Astrocyte (in vitro differentiated cells and primary cell): Measurements from ENCODE around the gene DTNB. TPM values are rescaled to one million over a fixed set of nuclear protein-coding genes. Genes with fewer than 3 reads are reported as not detected.

Source experiments
- DNase-seq: peaks from one replicate; pipeline ENCODE4 v3.0.0-alpha.2; 2010; ENCODE audit warnings: low read depth
- FAIRE-seq: peaks from 2 replicates; lab custom pipeline; 2011; peaks lifted over from hg19 to GRCh38; lab: Jason Lieb, UNC
- H2AFZ ChIP-seq: 2 replicates; pipeline ENCODE4 v1.6.0; 2012; ENCODE audit warnings: low read depth, low read length, inconsistent platforms
- H3K27ac ChIP-seq: 2 replicates; pipeline ENCODE4 v1.5.1; 2011; ENCODE audit warnings: low read depth, low read length, inconsistent platforms
- H3K27me3 ChIP-seq: 2 replicates; pipeline ENCODE4 v1.6.0; 2011; ENCODE audit warnings: low read length, inconsistent platforms; ENCODE audit not compliant: insufficient read depth
- H3K36me3 ChIP-seq: 2 replicates; pipeline ENCODE4 v1.5.1; 2011; ENCODE audit warnings: low read length, inconsistent platforms; ENCODE audit not compliant: insufficient read depth
- H3K4me1 ChIP-seq: 2 replicates; pipeline ENCODE4 v1.5.1; 2011; ENCODE audit warnings: low read length, inconsistent platforms; ENCODE audit not compliant: insufficient read depth
- H3K4me2 ChIP-seq: 2 replicates; pipeline ENCODE4 v1.6.0; 2012; ENCODE audit warnings: low read length, inconsistent platforms
- H3K4me3 ChIP-seq: 2 replicates; pipeline ENCODE4 v1.5.1; 2011; ENCODE audit warnings: low read depth, mild to moderate bottlenecking, low read length, inconsistent platforms; ENCODE audit not compliant: insufficient read depth
- H3K79me2 ChIP-seq: 2 replicates; pipeline ENCODE4 v1.6.0; 2012; ENCODE audit warnings: mild to moderate bottlenecking, low read length, inconsistent platforms; ENCODE audit not compliant: insufficient read depth
- H3K9ac ChIP-seq: 2 replicates; pipeline ENCODE4 v1.6.0; 2012; ENCODE audit warnings: mild to moderate bottlenecking, low read length, inconsistent platforms
- H3K9me3 ChIP-seq: 2 replicates; pipeline ENCODE4 v1.5.1; 2012; ENCODE audit warnings: low read depth, mild to moderate bottlenecking, low read length, inconsistent platforms; ENCODE audit not compliant: insufficient read depth
- H4K20me1 ChIP-seq: 2 replicates; pipeline ENCODE4 v1.6.0; 2012; ENCODE audit warnings: low read length, inconsistent platforms; ENCODE audit not compliant: insufficient read depth
- H3K27ac Mint-ChIP-seq: one replicate; pipeline ENCODE4 v1.8.0; 2021; ENCODE audit warnings: mild to moderate bottlenecking, mixed read lengths; ENCODE audit not compliant: unreplicated experiment
- H3K27me3 Mint-ChIP-seq: one replicate; pipeline ENCODE4 v1.8.0; 2021; ENCODE audit warnings: low read depth, mixed read lengths; ENCODE audit not compliant: unreplicated experiment
- H3K36me3 Mint-ChIP-seq: one replicate; pipeline ENCODE4 v1.8.0; 2021; ENCODE audit warnings: low read depth, mixed read lengths; ENCODE audit not compliant: unreplicated experiment
- H3K4me1 Mint-ChIP-seq: one replicate; pipeline ENCODE4 v1.8.0; 2021; ENCODE audit warnings: low read depth, mixed read lengths; ENCODE audit not compliant: unreplicated experiment
- H3K4me3 Mint-ChIP-seq: one replicate; pipeline ENCODE4 v1.8.0; 2021; ENCODE audit warnings: mild to moderate bottlenecking, moderate library complexity, mixed read lengths; ENCODE audit not compliant: unreplicated experiment
- H3K9me3 Mint-ChIP-seq: one replicate; pipeline ENCODE4 v1.8.0; 2021; ENCODE audit warnings: mild to moderate bottlenecking, mixed read lengths; ENCODE audit not compliant: unreplicated experiment
- CTCF ChIP-seq: IDR thresholded peaks from 2 replicates; pipeline ENCODE4 v1.5.1; 2011; ENCODE audit warnings: low read depth, mild to moderate bottlenecking, inconsistent platforms, low read length, moderate library complexity; ENCODE audit not compliant: insufficient read depth
- EZH2 ChIP-seq: IDR thresholded peaks from 2 replicates; pipeline ENCODE4 v1.6.1; 2012; ENCODE audit warnings: mild to moderate bottlenecking, low read length, inconsistent platforms; ENCODE audit not compliant: insufficient read depth
- total RNA-seq: library from RNA; stranded (reverse); gene quantifications from 2 replicates; pipeline ENCODE4 v1.2.1, GENCODE V29; 2021

Gene DTNB
- total RNA-seq, 1 donor from 2014 or later: 5.1 TPM

- no peak overlapping the region for H2AFZ ChIP-seq
Observed at GRCh38 chr2:25358249-25358815, 315.0 kb downstream of the DTNB start.

GRCh38 chr2:25356088-25356487 lies 317.3 kb downstream of the DTNB start:
- FAIRE-seq (no peak), DNase-seq (no peak)
- H3K4me1 ChIP-seq: no peaks in the 10 kb centered on the region
- H3K9me3 ChIP-seq: peaks cover 2% of the 10 kb centered on the region
- H3K9ac ChIP-seq: no peak overlapping the region
- no peak overlapping the region for H3K4me2 ChIP-seq
- Mint-ChIP-seq H3K27ac (no peak overlapping the region), H3K9me3 (peaks cover 10% of the 10 kb centered on the region), H3K4me3 (no peak overlapping the region), H3K36me3 (no peaks in the 10 kb centered on the region), H3K4me1 (no peaks in the 10 kb centered on the region), H3K27me3 (peaks cover 24% of the 10 kb centered on the region)
- TF ChIP-seq EZH2: no peak
- H3K4me3 ChIP-seq: no peak overlapping the region
- H3K79me2 ChIP-seq: no peaks in the 10 kb centered on the region
- H3K36me3 ChIP-seq: no peaks in the 10 kb centered on the region
- no peaks in the 10 kb centered on the region for H3K27me3 ChIP-seq
- H4K20me1 ChIP-seq: no peaks in the 10 kb centered on the region
- no peak overlapping the region for H3K27ac ChIP-seq
- H2AFZ ChIP-seq: no peak overlapping the region

More at GRCh38 chr2:25358249-25358815, 315.0 kb downstream of the DTNB start:
- Mint-ChIP-seq H3K27ac (no peak overlapping the region), H3K27me3 (peaks cover 17% of the 10 kb centered on the region), H3K9me3 (peaks cover 10% of the 10 kb centered on the region), H3K36me3 (no peaks in the 10 kb centered on the region), H3K4me3 (no peak overlapping the region), H3K4me1 (no peaks in the 10 kb centered on the region)
- no peak for DNase-seq
- H3K9me3 ChIP-seq: peaks cover 2% of the 10 kb centered on the region
- H3K36me3 ChIP-seq: no peaks in the 10 kb centered on the region
- no peaks in the 10 kb centered on the region for H4K20me1 ChIP-seq
- no peak overlapping the region for H3K4me3 ChIP-seq
- no peak overlapping the region for H3K9ac ChIP-seq
- peaks cover 4% of the 10 kb centered on the region for H3K4me1 ChIP-seq
- no peak for FAIRE-seq
- H3K27me3 ChIP-seq: no peaks in the 10 kb centered on the region
- H3K27ac ChIP-seq: no peak overlapping the region
- no peaks in the 10 kb centered on the region for H3K79me2 ChIP-seq
- TF ChIP-seq CTCF: no peak
- no peak for TF ChIP-seq EZH2
- no peak overlapping the region for H3K4me2 ChIP-seq

- Histone ChIP-seq H4K20me1 (no peaks in the 10 kb centered on the region), H3K9ac (no peak overlapping the region), H3K4me2 (no peak overlapping the region), H3K79me2 (no peaks in the 10 kb centered on the region), H3K27ac (no peak overlapping the region), H3K4me1 (no peaks in the 10 kb centered on the region), H3K9me3 (peaks cover 2% of the 10 kb centered on the region), H3K36me3 (no peaks in the 10 kb centered on the region), H3K27me3 (no peaks in the 10 kb centered on the region), H2AFZ (no peak overlapping the region), H3K4me3 (no peak overlapping the region)
- DNase-seq (no peak), FAIRE-seq (no peak)
- peaks cover 10% of the 10 kb centered on the region for H3K9me3 Mint-ChIP-seq
- TF ChIP-seq CTCF (no peak), EZH2 (no peak)
- no peaks in the 10 kb centered on the region for H3K4me1 Mint-ChIP-seq
- peaks cover 24% of the 10 kb centered on the region for H3K27me3 Mint-ChIP-seq
- no peak overlapping the region for H3K27ac Mint-ChIP-seq
- H3K4me3 Mint-ChIP-seq: no peak overlapping the region
- no peaks in the 10 kb centered on the region for H3K36me3 Mint-ChIP-seq
Observed at GRCh38 chr2:25355270-25355669, 318.1 kb downstream of the DTNB start.
